H1 (cell line): Measurements from ENCODE around the gene HES1. TPM values are rescaled to one million over a fixed set of nuclear protein-coding genes. Genes with fewer than 3 reads are reported as not detected.

Experiments used
- CTCF ChIA-PET: fragments of 300-600 bp; sonication (Branson Sonifier 250); formaldehyde crosslinking; loops from one replicate; lab custom pipeline; 2021; ENCODE audit not compliant: partially characterized antibody; lab: Charles Lee
- POLR2A ChIA-PET: fragments of 300-600 bp; sonication (Branson Sonifier 250); formaldehyde crosslinking; loops from one replicate; lab custom pipeline; 2021; ENCODE audit warnings: inconsistent platforms; ENCODE audit not compliant: partially characterized antibody; lab: Charles Lee
- DNase-seq, 2 experiments: peaks; one replicate each; pipeline versions ENCODE4 v3.0.0 to v3.0.0-alpha.2; 2010 to 2022; ENCODE audit warnings: low spot score in 2 of 2, low read depth in 1 of 2, mixed read lengths in 1 of 2
- FAIRE-seq: peaks from 2 replicates; lab custom pipeline; 2011; peaks lifted over from hg19 to GRCh38; lab: Jason Lieb, UNC
- H2AFZ ChIP-seq: 2 replicates; pipeline ENCODE4 v1.8.1; 2012; ENCODE audit warnings: low read length, inconsistent platforms
- H2AK5ac ChIP-seq: 2 replicates; pipeline ENCODE4 v1.6.1; 2013; ENCODE audit warnings: low read depth, low read length
- H2BK120ac ChIP-seq: replicated peaks from 2 replicates; pipeline ENCODE3; 2013; ENCODE audit warnings: low read depth, low read length, inconsistent platforms
- H2BK12ac ChIP-seq: 2 replicates; pipeline ENCODE4 v1.6.1; 2013; ENCODE audit warnings: low read depth, low read length
- H2BK15ac ChIP-seq: 2 replicates; pipeline ENCODE4 v1.6.1; 2013; ENCODE audit warnings: low read length
- H2BK20ac ChIP-seq: 2 replicates; pipeline ENCODE4 v1.6.1; 2013; ENCODE audit warnings: low read length
- H2BK5ac ChIP-seq: 2 replicates; pipeline ENCODE4 v1.6.1; 2013; ENCODE audit warnings: low read depth, low read length
- H3K14ac ChIP-seq: 2 replicates; pipeline ENCODE4 v1.6.1; 2013; ENCODE audit warnings: inconsistent platforms; ENCODE audit not compliant: insufficient read length
- H3K18ac ChIP-seq: 2 replicates; pipeline ENCODE4 v1.6.1; 2013; ENCODE audit warnings: low read length; ENCODE audit errors: extremely low read depth
- H3K23ac ChIP-seq: 2 replicates; pipeline ENCODE4 v1.6.1; 2013; ENCODE audit warnings: inconsistent platforms; ENCODE audit not compliant: insufficient read length
- H3K23me2 ChIP-seq: 2 replicates; pipeline ENCODE4 v1.6.1; 2013; ENCODE audit warnings: low read depth, low read length
- H3K27ac ChIP-seq: 2 replicates; pipeline ENCODE4 v1.6.1; 2011; ENCODE audit warnings: low read depth, low read length, inconsistent platforms
- H3K27me3 ChIP-seq, 4 experiments: replicated peaks in 1 of 4; 1 replicate in 1 of 4; 2 replicates in 3 of 4; pipeline versions ENCODE4 v1.6.1 to v1.8.1; 2011 to 2013; ENCODE audit warnings: low read length in 3 of 4, mild to moderate bottlenecking in 3 of 4, inconsistent platforms in 2 of 4, mixed read lengths in 2 of 4, moderate library complexity in 1 of 4; ENCODE audit not compliant: control insufficient read depth in 3 of 4, insufficient read depth in 3 of 4; ENCODE audit errors: extremely low read depth in 1 of 4
- H3K36me3 ChIP-seq, 4 experiments: 2 replicates each; pipeline versions ENCODE4 v1.6.1 to v1.8.1; 2011 to 2013; ENCODE audit warnings: mild to moderate bottlenecking in 4 of 4, low read length in 3 of 4, moderate library complexity in 2 of 4, control low read depth in 1 of 4, inconsistent platforms in 1 of 4; ENCODE audit not compliant: insufficient read depth in 4 of 4, control insufficient read depth in 2 of 4
- H3K4ac ChIP-seq: replicated peaks from 2 replicates; pipeline ENCODE3; 2013; ENCODE audit warnings: low read length, low read depth, mixed read lengths, inconsistent platforms; ENCODE audit not compliant: insufficient read length
- H3K4me1 ChIP-seq, 4 experiments: replicated peaks in 1 of 4; 1 replicate in 1 of 4; 2 replicates in 3 of 4; pipeline versions ENCODE4 v1.6.1 to v1.8.1; 2011 to 2013; ENCODE audit warnings: low read length in 3 of 4, inconsistent platforms in 2 of 4, mixed read lengths in 1 of 4; ENCODE audit not compliant: insufficient read depth in 4 of 4, control insufficient read depth in 3 of 4
- H3K4me2 ChIP-seq, 2 experiments: 2 replicates each; pipeline versions ENCODE4 v1.6.1 to v1.8.1; 2011 to 2013; ENCODE audit warnings: low read depth in 2 of 2, low read length in 2 of 2, control low read depth in 1 of 2, inconsistent platforms in 1 of 2, mild to moderate bottlenecking in 1 of 2; ENCODE audit not compliant: insufficient read depth in 1 of 2
- H3K4me3 ChIP-seq, 4 experiments: fragments of 200-600, 300-600 bp in 1 of 4; sonication (generic), shearing (Covaris generic), sonication (Bioruptor Twin) in 1 of 4; 2 replicates each; pipeline versions ENCODE4 v1.5.1 to v1.8.1; 2011 to 2016; ENCODE audit warnings: low read length in 4 of 4, low read depth in 3 of 4, control low read depth in 2 of 4, inconsistent platforms in 2 of 4, mild to moderate bottlenecking in 2 of 4, mixed read lengths in 1 of 4, moderate library complexity in 1 of 4; ENCODE audit not compliant: insufficient read depth in 2 of 4; ENCODE audit errors: extremely low read depth in 1 of 4
- H3K56ac ChIP-seq: replicated peaks from 2 replicates; pipeline ENCODE3; 2013; ENCODE audit warnings: low read depth, mild to moderate bottlenecking, mixed read lengths, low read length, inconsistent platforms; ENCODE audit not compliant: insufficient read length
- H3K79me1 ChIP-seq: 2 replicates; pipeline ENCODE4 v1.6.1; 2013; ENCODE audit warnings: low read depth, low read length, control low read depth
- H3K79me2 ChIP-seq, 2 experiments: 2 replicates each; pipeline versions ENCODE4 v1.6.1 to v1.8.1; 2012 to 2013; ENCODE audit warnings: low read length in 2 of 2, mild to moderate bottlenecking in 2 of 2, inconsistent platforms in 1 of 2; ENCODE audit not compliant: insufficient read depth in 2 of 2, control insufficient read depth in 1 of 2
- H3K9ac ChIP-seq, 4 experiments: replicated peaks in 1 of 4; 1 replicate in 1 of 4; 2 replicates in 3 of 4; pipeline versions ENCODE4 v1.6.1 to v1.8.1; 2011 to 2013; ENCODE audit warnings: low read depth in 3 of 4, low read length in 3 of 4, control low read depth in 2 of 4, mild to moderate bottlenecking in 2 of 4, moderate library complexity in 2 of 4, inconsistent platforms in 1 of 4; ENCODE audit errors: extremely low read depth in 1 of 4
- H3K9me3 ChIP-seq, 2 experiments: 2 replicates each; pipeline versions ENCODE4 v1.6.1 to v1.8.1; 2012 to 2013; ENCODE audit warnings: mild to moderate bottlenecking in 2 of 2, moderate library complexity in 2 of 2, control low read depth in 1 of 2, inconsistent platforms in 1 of 2, low read depth in 1 of 2, low read length in 1 of 2, mixed read lengths in 1 of 2; ENCODE audit not compliant: insufficient read depth in 2 of 2
- H4K20me1 ChIP-seq, 2 experiments: replicated peaks in 1 of 2; 2 replicates each; pipeline versions ENCODE3 to v1.8.1; 2011 to 2013; ENCODE audit warnings: inconsistent platforms in 2 of 2, low read length in 2 of 2, mild to moderate bottlenecking in 1 of 2; ENCODE audit not compliant: insufficient read depth in 2 of 2, control insufficient read depth in 1 of 2
- H4K5ac ChIP-seq: 2 replicates; pipeline ENCODE4 v1.6.1; 2013; ENCODE audit warnings: low read length, low read depth, mixed read lengths, inconsistent platforms; ENCODE audit not compliant: insufficient read length
- H4K8ac ChIP-seq: 2 replicates; pipeline ENCODE4 v1.8.0; 2013; ENCODE audit warnings: mild to moderate bottlenecking, moderate library complexity, low read length, inconsistent platforms; ENCODE audit not compliant: insufficient read depth; ENCODE audit errors: extremely low read depth
- H4K91ac ChIP-seq: replicated peaks from 2 replicates; pipeline ENCODE3; 2013; ENCODE audit warnings: low read length, mixed read lengths, inconsistent platforms; ENCODE audit not compliant: insufficient read length
- EGR1 ChIP-seq: IDR thresholded peaks from 2 replicates; pipeline ENCODE4 v1.6.1; 2011; ENCODE audit warnings: low read depth, low read length, borderline replicate concordance
- EP300 ChIP-seq, 2 experiments: IDR thresholded peaks; 1 replicate in 1 of 2; 2 replicates in 1 of 2; pipeline ENCODE4 v1.6.1; 2011 to 2012; ENCODE audit warnings: low read depth in 2 of 2, low read length in 2 of 2, mild to moderate bottlenecking in 2 of 2, borderline replicate concordance in 1 of 2, inconsistent platforms in 1 of 2, moderate library complexity in 1 of 2
- GABPA ChIP-seq: IDR thresholded peaks from 2 replicates; pipeline ENCODE4 v1.6.1; 2011; ENCODE audit warnings: mild to moderate bottlenecking, low read length, moderate library complexity, borderline replicate concordance; ENCODE audit not compliant: insufficient read depth
- GTF2F1 ChIP-seq: IDR thresholded peaks from 2 replicates; pipeline ENCODE4 v1.6.1; 2012; ENCODE audit warnings: low read depth, low read length, improper control_type of control experiment, borderline replicate concordance
- HDAC2 ChIP-seq, 2 experiments: fragments of 300-600 bp in 1 of 2; sonication (generic) in 1 of 2; IDR thresholded peaks; 2 replicates each; pipeline ENCODE4 v1.6.1; 2011 to 2012; ENCODE audit warnings: low read depth in 2 of 2, low read length in 2 of 2, mild to moderate bottlenecking in 2 of 2, moderate library complexity in 2 of 2, borderline replicate concordance in 1 of 2, inconsistent platforms in 1 of 2
- KDM1A ChIP-seq: fragments of 200-600, 300-600 bp; sonication (generic); IDR thresholded peaks from 2 replicates; pipeline ENCODE4 v1.7.1; 2016; ENCODE audit warnings: mild to moderate bottlenecking, low read length, borderline replicate concordance
- KDM4A ChIP-seq: IDR thresholded peaks from one replicate; pipeline ENCODE4 v1.7.1; 2012; ENCODE audit warnings: low read depth, mild to moderate bottlenecking, moderate library complexity, low read length, inconsistent platforms; ENCODE audit not compliant: severe bottlenecking
- MAFK ChIP-seq: IDR thresholded peaks from 2 replicates; pipeline ENCODE4 v1.6.1; 2012; ENCODE audit warnings: low read depth, mild to moderate bottlenecking, improper control_type of control experiment, low read length
- RBBP5 ChIP-seq: IDR thresholded peaks from 2 replicates; pipeline ENCODE4 v1.7.1; 2012; ENCODE audit warnings: low read depth, mild to moderate bottlenecking, inconsistent platforms, low read length, moderate library complexity, borderline replicate concordance
- RFX5 ChIP-seq: IDR thresholded peaks from 2 replicates; pipeline ENCODE4 v1.6.1; 2011; ENCODE audit warnings: low read depth, low read length, improper control_type of control experiment, borderline replicate concordance
- SP1 ChIP-seq: IDR thresholded peaks from 2 replicates; pipeline ENCODE4 v1.6.1; 2011; ENCODE audit warnings: low read depth, low read length
- SP2 ChIP-seq: IDR thresholded peaks from 2 replicates; pipeline ENCODE4 v1.6.1; 2012; ENCODE audit warnings: mild to moderate bottlenecking, low read length, inconsistent platforms
- WGBS, 2 experiments: shearing (Covaris generic) in 1 of 2; methylation state at CpG; one replicate each; pipeline versions ENCODE4 v1.1.6 to v1.1.7; 2013 to 2015; ENCODE audit warnings: low lambda C conversion rate in 2 of 2, mixed read lengths in 2 of 2, inconsistent platforms in 1 of 2, low coverage in 1 of 2, missing lambda C conversion rate in 1 of 2; ENCODE audit not compliant: insufficient replicate concordance in 2 of 2, insufficient coverage in 1 of 2, insufficient read length in 1 of 2; ENCODE audit errors: extremely low coverage in 1 of 2, missing lambda C conversion rate in 1 of 2; 5-methylcytosine and 5-hydroxymethylcytosine counted together
- polyA plus RNA-seq, 7 experiments: library from polyadenylated mRNA; depleted of rRNA in 3 of 7; stranded (reverse) in 5 of 7; unstranded in 2 of 7; fragments of >200 nt in 5 of 7; fragments of 200-250 nt in 2 of 7; gene quantifications; 1 replicate in 5 of 7; 2 replicates in 1 of 7; 4 replicates in 1 of 7; pipeline versions ENCODE4 v1.2.1 to v1.2.3, GENCODE V29; 2011 to 2013; ENCODE audit warnings: missing spikeins in 2 of 7, mixed read lengths in 2 of 7
- total RNA-seq: library from RNA; stranded (reverse); fragmentation: NEBNext Ultra II Directional; extraction: Animal tissue kit (Norgen Biotek cat#: 25700); gene quantifications from 2 replicates; pipeline ENCODE4 v1.2.1, GENCODE V29; 2021

HES1 gene
- total and polyA plus RNA-seq, 2 of the 8 experiments (the other 6 are each of a cell fraction or from before 2014, with no cell fraction given) = 7.9 to 12.9 TPM

DNA sequence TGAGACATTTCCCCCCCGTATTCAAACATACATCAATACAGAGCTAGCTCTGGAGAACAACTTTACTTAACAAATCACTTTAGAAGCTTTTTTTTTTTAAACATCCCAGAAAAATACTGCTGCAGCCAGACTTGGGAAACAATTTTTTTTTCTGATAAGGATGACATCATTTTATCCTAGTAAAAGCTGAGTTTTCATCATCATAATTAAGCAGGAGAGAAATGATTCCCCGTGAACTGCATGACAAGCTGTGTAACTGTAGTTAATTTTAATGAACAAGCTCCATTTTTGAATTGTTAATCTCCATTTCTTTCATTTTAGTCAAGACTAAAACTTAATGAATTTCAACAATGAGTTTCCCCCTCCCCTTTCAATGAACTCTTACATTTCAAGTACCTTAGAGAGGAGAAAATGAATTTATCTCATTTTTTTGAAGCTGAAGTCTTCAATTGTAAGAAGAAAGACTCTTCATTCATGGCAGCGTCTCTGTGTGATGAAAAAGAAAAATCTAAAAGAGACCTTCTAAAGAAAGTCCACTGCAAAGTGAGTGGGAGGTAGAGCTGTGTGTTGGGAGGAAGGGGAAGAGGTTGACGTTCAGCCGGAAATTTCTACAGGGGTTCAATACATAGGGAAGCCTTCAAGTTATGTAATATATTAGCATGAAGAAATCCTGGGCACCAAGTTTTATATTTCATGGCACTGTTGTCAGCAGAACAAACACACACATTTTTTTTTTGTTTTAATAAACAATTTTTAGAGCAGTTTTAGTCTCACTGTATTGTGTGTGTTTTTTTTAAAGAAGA is 31.7 kb downstream of the HES1 start:
- POLR2A ChIA-PET = interaction anchor here (0.9 to 2.2 kb wide), 2 partner anchors 31 to 61 kb away, joined by 3 to 9 read pairs; partner anchors contain the start of gene HES1
- no peak for DNase-seq
- TF ChIP-seq KDM4A (no peak), SP1 (no peak), MAFK (no peak), KDM1A (no peak), EP300 (IDR thresholded peaks at IDR 0.05; ENCODE audit: borderline replicate concordance in 1 of 2, low read depth in 2 of 2, low read length in 2 of 2) (no peak), GABPA (no peak), RBBP5 (no peak), GTF2F1 (no peak), EGR1 (no peak), HDAC2 (IDR thresholded peaks at IDR 0.05; ENCODE audit: borderline replicate concordance in 1 of 2, low read depth in 2 of 2, low read length in 2 of 2) (no peak), SP2 (no peak), RFX5 (no peak)

More for the DNA sequence above, 31.7 kb downstream of the HES1 start:
- Histone ChIP-seq H2BK20ac (no peak overlapping the region), H4K20me1 (no peaks in the 10 kb centered on the region), H2BK15ac (no peak overlapping the region), H3K56ac (no peak overlapping the region), H2BK5ac (no peak overlapping the region), H3K4me2 (no peak overlapping the region), H3K27ac (no peak overlapping the region), H3K27me3 (no peaks in the 10 kb centered on the region), H3K18ac (no peak overlapping the region), H2BK120ac (no peak overlapping the region), H4K8ac (no peak overlapping the region), H4K91ac (no peak overlapping the region), H3K9me3 (no peaks in the 10 kb centered on the region), H3K4ac (no peak overlapping the region), H2AFZ (no peak overlapping the region), H3K9ac (no peak overlapping the region), H4K5ac (no peak overlapping the region), H3K4me3 (no peak overlapping the region), H3K79me2 (no peaks in the 10 kb centered on the region), H3K36me3 (no peaks in the 10 kb centered on the region), H3K4me1 (peaks cover 0 to 16% (median 4%) of the 10 kb centered on the region in 4 experiments; a peak in 3 of 7 replicates), H2AK5ac (no peak overlapping the region), H3K23ac (no peak overlapping the region), H2BK12ac (no peak overlapping the region), H3K79me1 (no peaks in the 10 kb centered on the region), H3K23me2 (no peaks in the 10 kb centered on the region; the same call in 1 of the 2 replicates), H3K14ac (no peak overlapping the region)
- CTCF ChIA-PET = interaction anchor here (0.6 to 3.2 kb wide), 26 partner anchors 8 to 400 kb away, joined by 3 to 18 read pairs (median 4); partner anchors contain the start of gene HES1
- FAIRE-seq = peak; percentile 42
- 86% methylated on average over 5 of the region's 5 CpGs; no CpG with 5 or more reads in 1 of the 2 experiments for WGBS, 2 experiments
